Activated naive CD4-positive, alpha-beta T cell treated with anti-CD3 and anti-CD28 coated beads, Interleukin-2, amount 50 U/mL, for 72 hours (primary cell): Measurements from ENCODE around the gene PRKG1. TPM values are rescaled to one million over a fixed set of nuclear protein-coding genes. Genes with fewer than 3 reads are reported as not detected.

Experiments
- ATAC-seq, 2 donors: fragments of 150-1000 bp; cut with Tn5 transposase; 2 replicates each; pipeline ENCODE4 v1.10.0; 2021; ENCODE audit warnings: mild to moderate bottlenecking in 2 of 2, moderate library complexity in 2 of 2
- DNase-seq, 2 donors: peaks; one replicate each; pipeline ENCODE4 v3.0.0; 2021 to 2022; ENCODE audit warnings: low spot score in 2 of 2
- H3K27ac Mint-ChIP-seq, 2 donors: one replicate each; pipeline ENCODE4 v1.8.0; 2022; ENCODE audit warnings: mild to moderate bottlenecking in 2 of 2, mixed read lengths in 2 of 2
- H3K36me3 Mint-ChIP-seq, 2 donors: one replicate each; pipeline ENCODE4 v1.8.0; 2022; ENCODE audit warnings: mixed read lengths in 2 of 2
- H3K9me3 Mint-ChIP-seq, 2 donors: one replicate each; pipeline ENCODE4 v1.8.0; 2022; ENCODE audit warnings: mixed read lengths in 2 of 2
- total RNA-seq, 2 donors: library from RNA; stranded (reverse); gene quantifications; one replicate each; pipeline ENCODE4 v1.2.3, GENCODE V29; 2022

PRKG1 gene
- total RNA-seq, 2 donors from 2014 or later = not detected

- Mint-ChIP-seq H3K9me3 (no peaks in the 10 kb centered on the region), H3K36me3 (no peaks in the 10 kb centered on the region), H3K27ac (no peak overlapping the region)
- ATAC-seq = no peak
- DNase-seq = no peak
Measured at GRCh38 chr10:51215951-51216834, 141.9 kb downstream of the PRKG1 start.

- H3K36me3 Mint-ChIP-seq = no peaks in the 10 kb centered on the region
- no peak overlapping the region for H3K27ac Mint-ChIP-seq
- no peak for ATAC-seq
- DNase-seq = no peak
- no peaks in the 10 kb centered on the region for H3K9me3 Mint-ChIP-seq
Measured at GRCh38 chr10:51217505-51217904, 143.2 kb downstream of the PRKG1 start.

GRCh38 chr10:51224671-51225161 lies 150.4 kb downstream of the PRKG1 start:
- no peaks in the 10 kb centered on the region for H3K9me3 Mint-ChIP-seq
- no peak for DNase-seq
- H3K27ac Mint-ChIP-seq = no peak overlapping the region
- ATAC-seq = no peak
- H3K36me3 Mint-ChIP-seq = no peaks in the 10 kb centered on the region

GRCh38 chr10:51227897-51228713 lies 153.8 kb downstream of the PRKG1 start:
- Mint-ChIP-seq H3K27ac (no peak overlapping the region), H3K9me3 (no peaks in the 10 kb centered on the region), H3K36me3 (no peaks in the 10 kb centered on the region)
- DNase-seq = no peak
- no peak for ATAC-seq

GRCh38 chr10:51228714-51229100 lies 154.4 kb downstream of the PRKG1 start:
- Mint-ChIP-seq H3K36me3 (no peaks in the 10 kb centered on the region), H3K9me3 (no peaks in the 10 kb centered on the region), H3K27ac (no peak overlapping the region)
- no peak for DNase-seq
- no peak for ATAC-seq

- ATAC-seq (no peak), DNase-seq (no peak)
- no peaks in the 10 kb centered on the region for H3K36me3 Mint-ChIP-seq
- H3K27ac Mint-ChIP-seq = no peak overlapping the region
- no peaks in the 10 kb centered on the region for H3K9me3 Mint-ChIP-seq
Measured at GRCh38 chr10:51230887-51231585, 156.7 kb downstream of the PRKG1 start.

- H3K9me3 Mint-ChIP-seq = no peaks in the 10 kb centered on the region
- ATAC-seq = no peak
- no peak for DNase-seq
- no peak overlapping the region for H3K27ac Mint-ChIP-seq
- H3K36me3 Mint-ChIP-seq = no peaks in the 10 kb centered on the region
Measured at GRCh38 chr10:51231754-51232153, 157.5 kb downstream of the PRKG1 start.

- DNase-seq = no peak
- H3K36me3 Mint-ChIP-seq = no peaks in the 10 kb centered on the region
- H3K27ac Mint-ChIP-seq = no peak overlapping the region
- ATAC-seq = no peak
- no peaks in the 10 kb centered on the region for H3K9me3 Mint-ChIP-seq
Measured at GRCh38 chr10:51233337-51234100, 159.2 kb downstream of the PRKG1 start.

- Mint-ChIP-seq H3K27ac (no peak overlapping the region), H3K36me3 (no peaks in the 10 kb centered on the region), H3K9me3 (no peaks in the 10 kb centered on the region)
- no peak for ATAC-seq
- no peak for DNase-seq
Measured at GRCh38 chr10:51235865-51236264, 161.6 kb downstream of the PRKG1 start.

- DNase-seq = no peak
- no peak overlapping the region for H3K27ac Mint-ChIP-seq
- no peak for ATAC-seq
- H3K9me3 Mint-ChIP-seq = no peaks in the 10 kb centered on the region
- H3K36me3 Mint-ChIP-seq = no peaks in the 10 kb centered on the region
Measured at GRCh38 chr10:51239006-51239405, 164.7 kb downstream of the PRKG1 start.

GRCh38 chr10:51241461-51241860 lies 167.2 kb downstream of the PRKG1 start:
- no peaks in the 10 kb centered on the region for H3K36me3 Mint-ChIP-seq
- ATAC-seq = no peak

GRCh38 chr10:51242393-51242792 lies 168.1 kb downstream of the PRKG1 start:
- DNase-seq (no peak), ATAC-seq (no peak)
- Mint-ChIP-seq H3K36me3 (no peaks in the 10 kb centered on the region), H3K27ac (no peak overlapping the region), H3K9me3 (no peaks in the 10 kb centered on the region)

More at GRCh38 chr10:51241461-51241860, 167.2 kb downstream of the PRKG1 start:
- Mint-ChIP-seq H3K9me3 (no peaks in the 10 kb centered on the region), H3K27ac (no peak overlapping the region)
- DNase-seq = no peak

- no peak for ATAC-seq
- H3K27ac Mint-ChIP-seq = no peak overlapping the region
Measured at GRCh38 chr10:51244309-51244708, 170.0 kb downstream of the PRKG1 start.

GRCh38 chr10:51244748-51245490 lies 170.6 kb downstream of the PRKG1 start:
- Mint-ChIP-seq H3K36me3 (no peaks in the 10 kb centered on the region), H3K9me3 (no peaks in the 10 kb centered on the region), H3K27ac (no peak overlapping the region)
- ATAC-seq (no peak), DNase-seq (no peak)

More at GRCh38 chr10:51244309-51244708, 170.0 kb downstream of the PRKG1 start:
- no peaks in the 10 kb centered on the region for H3K36me3 Mint-ChIP-seq
- DNase-seq = no peak
- no peaks in the 10 kb centered on the region for H3K9me3 Mint-ChIP-seq

- Mint-ChIP-seq H3K9me3 (no peaks in the 10 kb centered on the region), H3K27ac (no peak overlapping the region), H3K36me3 (no peaks in the 10 kb centered on the region)
- ATAC-seq (no peak), DNase-seq (no peak)
Measured at GRCh38 chr10:51246156-51246555, 171.9 kb downstream of the PRKG1 start.
